ENCODE results near the gene LRRC45.
"Not testable (repeated sequence)": the region's sequence is repeated elsewhere in the genome, so short reads cannot be mapped to it uniquely, and the experiment has no call there.

Gene LRRC45

DNA sequence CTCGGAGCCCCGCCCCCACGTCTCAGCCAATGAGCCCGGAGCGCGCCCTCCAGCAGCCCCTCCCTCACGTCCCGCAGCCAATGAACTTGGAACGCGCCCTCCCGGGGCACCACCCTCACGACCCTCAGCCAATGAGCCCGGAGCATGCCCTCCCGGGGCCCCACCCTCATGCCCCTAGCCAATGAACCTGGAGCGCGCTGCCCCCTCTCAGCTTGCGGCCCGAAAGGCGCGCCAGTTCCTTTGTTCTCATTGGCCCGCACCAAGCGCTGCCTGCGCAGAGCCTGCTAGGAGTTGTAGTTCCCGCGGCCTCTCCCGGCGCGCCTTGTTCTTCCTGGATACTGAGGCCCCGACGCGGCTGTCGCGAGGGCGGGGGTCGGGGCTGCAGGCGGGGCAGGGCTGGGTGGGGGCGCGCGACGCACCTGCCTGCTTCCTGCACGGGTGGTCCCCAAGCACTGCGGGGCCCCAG lies at the start of gene LRRC45:
Gene LRRC45, plus strand, starts transcription at position 325 of the 466 bp plus-strand sequence. CDS start 339 bp downstream, outside the sequence.
- peak within 1 kb of the TSS; percentile 17 for H3K27ac ChIP-seq

DNA sequence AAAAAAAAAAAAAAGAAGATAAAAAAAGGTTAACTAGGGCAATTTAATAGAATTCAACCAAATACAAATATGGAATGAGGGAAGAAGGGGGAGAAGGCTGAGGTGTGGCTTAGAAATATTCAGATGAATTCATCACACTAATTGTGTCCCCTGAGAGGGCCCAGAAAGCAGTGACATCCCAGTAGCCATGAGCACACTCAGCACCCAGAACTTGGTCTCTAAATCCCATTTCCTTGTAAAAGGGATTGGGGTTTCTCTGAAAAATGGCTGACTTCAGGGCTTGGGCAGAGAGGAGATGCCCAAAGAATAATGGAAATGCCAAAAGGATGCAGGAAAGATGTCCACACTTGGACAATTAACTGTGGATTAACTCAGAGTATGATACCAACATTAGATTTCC lies 49.7 kb upstream of the LRRC45 start:
- H3K27ac ChIP-seq: no peak overlapping the region
- no peak for DNase-seq (ENCODE audit: low read depth, low spot score)

More for the DNA sequence above, at the start of gene LRRC45:
- peak; percentile 97 for DNase-seq (ENCODE audit: low read depth, low spot score)

DNA sequence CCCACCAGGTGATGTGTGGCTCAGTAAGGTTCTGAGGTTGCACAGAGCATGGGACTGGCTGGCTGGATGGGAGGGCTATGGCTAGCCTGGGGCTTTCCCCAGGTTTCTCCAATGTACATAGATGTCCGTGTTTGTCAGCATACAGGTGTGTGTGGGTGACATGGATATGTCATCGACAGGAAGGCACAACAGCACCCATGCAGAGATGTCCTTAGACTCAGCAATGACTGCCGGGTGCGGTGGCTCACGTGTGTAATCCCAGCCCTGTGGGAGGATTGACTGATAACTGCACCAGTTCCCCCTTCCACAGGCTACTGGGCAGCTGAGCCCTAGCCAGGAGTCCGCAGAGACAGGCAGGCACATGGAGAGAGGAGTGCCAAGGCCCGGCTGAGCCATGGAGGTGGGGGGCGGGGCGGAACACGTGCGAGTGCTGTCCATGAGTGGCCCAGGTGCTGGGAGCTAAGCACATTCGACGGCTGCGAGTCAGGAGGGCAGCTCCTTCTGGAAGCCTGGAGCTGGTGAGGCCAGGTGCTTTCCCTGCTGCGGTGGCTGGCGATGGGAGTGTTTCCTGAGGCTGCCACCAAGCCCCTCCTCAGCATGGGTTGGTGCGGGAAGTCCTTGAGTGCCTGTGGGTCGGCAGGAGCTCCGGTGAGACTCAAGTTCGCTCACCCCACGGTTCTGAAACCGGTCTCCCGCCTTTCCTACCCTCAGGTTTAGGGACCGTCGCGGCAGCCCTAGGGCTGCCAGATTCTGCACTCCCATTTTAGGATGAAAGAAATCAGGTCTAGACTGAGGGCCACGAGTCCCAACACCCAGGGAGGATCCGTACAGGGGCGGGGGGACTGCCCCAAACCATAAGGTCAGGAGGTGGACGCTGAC lies 46.5 kb upstream of the LRRC45 start:
- peak overlapping the region; percentile 67 for H3K27ac ChIP-seq
- DNase-seq (ENCODE audit: low read depth, low spot score): no peak

DNA sequence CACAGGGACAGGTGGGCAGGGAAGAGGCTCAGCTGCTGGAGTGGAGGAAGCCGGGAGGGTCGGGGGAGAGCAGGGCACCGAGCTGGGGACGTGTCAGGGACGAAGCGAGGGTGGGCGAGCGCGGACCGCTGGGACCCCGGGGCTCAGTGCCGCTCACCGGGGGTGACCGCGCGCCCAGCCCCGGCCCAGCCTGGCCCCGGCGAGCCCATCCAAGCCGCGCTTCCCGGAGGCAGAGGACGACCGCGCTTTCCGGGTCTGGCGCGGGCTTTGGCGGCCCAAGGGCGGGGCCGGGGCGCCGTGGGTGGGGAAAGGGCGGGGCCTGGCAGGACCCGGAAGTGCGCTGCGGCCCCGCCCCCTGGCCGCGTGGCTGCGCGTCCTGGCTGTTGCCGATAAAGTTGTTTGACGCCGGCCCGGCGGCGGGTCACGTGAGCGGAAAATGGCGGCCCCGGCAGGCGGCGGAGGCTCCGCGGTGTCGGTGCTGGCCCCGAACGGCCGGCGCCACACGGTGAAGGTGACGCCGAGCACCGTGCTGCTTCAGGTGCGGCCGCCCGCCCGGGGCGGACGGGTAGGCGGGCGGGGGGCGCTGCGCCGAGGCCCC lies 45.8 kb upstream of the LRRC45 start, which contains the start of gene ASPSCR1:
Gene ASPSCR1, plus strand, starts transcription at position 419 of the 598 bp plus-strand sequence. Its CDS starts 18 bp downstream, at position 437.
- DNase-seq (ENCODE audit: low read depth, low spot score): peak; percentile 40
- H3K27ac ChIP-seq: peak within 1 kb of the TSS; percentile 67

DNA sequence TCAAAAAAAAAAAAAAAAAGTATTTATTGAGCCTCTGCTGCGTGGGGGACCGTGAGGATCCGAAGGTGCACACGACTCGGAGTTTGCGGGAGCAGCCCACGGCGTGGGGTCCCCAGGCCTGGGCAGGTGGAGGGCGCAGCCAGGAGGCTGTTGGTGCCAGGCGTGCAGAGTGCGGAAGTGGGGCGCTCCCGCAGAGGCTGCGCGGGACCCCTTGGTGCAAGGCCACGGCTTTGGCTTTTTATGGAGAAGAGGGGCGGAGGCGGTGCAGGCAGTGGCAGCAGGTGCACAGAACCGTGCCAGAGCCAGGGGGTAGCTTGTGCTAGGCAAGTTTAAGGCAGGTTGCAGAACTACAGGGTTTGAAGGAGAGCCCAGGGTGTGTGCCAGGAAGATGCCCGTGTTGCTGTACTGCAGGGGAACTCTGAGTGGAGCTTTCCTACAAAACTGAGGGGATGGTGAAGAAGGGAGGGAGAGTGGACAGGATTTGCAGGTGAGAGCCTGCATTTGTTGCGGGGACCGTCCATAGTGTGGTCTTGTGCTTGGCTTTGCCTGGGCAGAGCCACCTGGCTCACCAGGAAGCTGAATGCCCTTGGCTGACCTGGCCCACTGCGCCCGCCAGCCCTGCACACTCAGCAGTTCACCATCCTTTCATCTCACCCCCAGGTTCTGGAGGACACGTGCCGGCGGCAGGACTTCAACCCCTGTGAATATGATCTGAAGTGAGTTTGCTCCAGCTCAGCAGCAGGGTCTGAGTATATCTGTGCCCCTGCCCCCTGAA lies 44.4 kb upstream of the LRRC45 start:
- no peak for DNase-seq (ENCODE audit: low read depth, low spot score)
- no peak overlapping the region for H3K27ac ChIP-seq

DNA sequence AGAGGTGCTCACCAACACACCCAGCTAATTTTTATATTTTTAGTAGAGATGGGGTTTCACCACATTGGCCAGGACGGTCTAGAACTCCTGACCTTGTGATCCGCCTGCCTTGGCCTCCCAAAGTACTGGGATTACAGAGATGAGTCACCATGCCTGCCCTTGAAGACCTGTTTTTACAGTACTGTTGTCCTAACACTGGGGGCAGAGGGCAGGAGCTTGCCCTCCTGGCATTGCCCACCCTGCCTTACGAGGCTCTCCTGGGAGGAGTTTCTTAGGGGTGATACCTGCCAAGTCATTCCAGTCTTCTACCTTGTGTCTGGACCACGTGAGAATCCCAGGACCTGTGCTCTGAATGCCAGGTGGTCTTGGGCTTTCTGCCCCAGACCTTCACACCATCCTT lies 43.0 kb upstream of the LRRC45 start:
- DNase-seq (ENCODE audit: low read depth, low spot score): no peak
- H3K27ac ChIP-seq: no peak overlapping the region

DNA sequence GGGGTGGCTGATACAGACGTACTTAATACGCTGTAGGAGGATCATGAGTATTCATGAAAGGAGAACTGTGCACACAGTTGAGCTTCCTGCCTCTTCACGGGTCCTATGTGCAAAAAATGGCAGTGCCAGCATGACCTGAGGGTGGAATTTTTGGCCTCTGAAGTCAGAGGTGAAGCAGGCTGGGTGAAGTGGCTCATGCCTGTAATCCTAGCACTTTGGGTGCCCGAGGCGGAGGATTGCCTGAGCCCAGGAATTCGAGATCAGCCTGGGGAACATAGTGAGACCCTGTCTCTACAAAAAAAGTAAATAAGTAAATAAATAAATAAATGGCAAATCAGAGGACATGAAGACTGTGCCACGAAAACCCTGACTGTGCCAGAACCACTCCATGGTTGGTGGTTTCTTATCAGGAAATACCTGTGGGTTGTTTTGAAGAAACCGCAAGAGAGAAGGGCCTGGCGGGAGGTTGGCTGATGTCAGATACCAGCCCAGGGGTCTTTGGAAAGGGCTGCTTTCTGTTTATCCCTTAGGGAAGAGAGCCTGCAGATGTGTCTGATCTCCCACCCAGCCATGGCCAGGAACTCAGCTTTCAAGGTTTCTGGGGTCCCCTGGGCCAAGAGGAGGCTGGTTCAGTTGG lies 42.3 kb upstream of the LRRC45 start:
- H3K27ac ChIP-seq: no peak overlapping the region
- no peak for DNase-seq (ENCODE audit: low read depth, low spot score)

DNA sequence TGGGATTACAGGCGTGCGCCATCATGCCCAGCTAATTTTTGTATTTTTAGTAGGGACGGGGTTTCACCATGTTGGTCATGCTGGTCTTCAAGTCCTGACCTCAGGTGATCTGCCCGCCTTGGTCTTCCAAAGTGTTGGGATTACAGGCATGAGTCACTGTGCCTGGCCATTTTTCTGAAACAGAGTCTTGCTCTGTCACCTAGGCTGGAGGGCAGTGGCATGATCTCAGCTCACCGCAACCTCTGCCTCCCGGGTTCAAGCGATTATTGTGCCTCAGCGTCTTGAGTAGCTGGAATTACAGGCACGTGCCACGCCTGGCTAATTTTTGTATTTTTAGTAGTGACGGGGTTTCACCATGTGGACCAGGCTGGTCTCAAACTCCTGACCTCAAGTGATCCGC lies 41.6 kb upstream of the LRRC45 start:
- not testable (repeated sequence) for DNase-seq (ENCODE audit: low read depth, low spot score); H3K27ac ChIP-seq

DNA sequence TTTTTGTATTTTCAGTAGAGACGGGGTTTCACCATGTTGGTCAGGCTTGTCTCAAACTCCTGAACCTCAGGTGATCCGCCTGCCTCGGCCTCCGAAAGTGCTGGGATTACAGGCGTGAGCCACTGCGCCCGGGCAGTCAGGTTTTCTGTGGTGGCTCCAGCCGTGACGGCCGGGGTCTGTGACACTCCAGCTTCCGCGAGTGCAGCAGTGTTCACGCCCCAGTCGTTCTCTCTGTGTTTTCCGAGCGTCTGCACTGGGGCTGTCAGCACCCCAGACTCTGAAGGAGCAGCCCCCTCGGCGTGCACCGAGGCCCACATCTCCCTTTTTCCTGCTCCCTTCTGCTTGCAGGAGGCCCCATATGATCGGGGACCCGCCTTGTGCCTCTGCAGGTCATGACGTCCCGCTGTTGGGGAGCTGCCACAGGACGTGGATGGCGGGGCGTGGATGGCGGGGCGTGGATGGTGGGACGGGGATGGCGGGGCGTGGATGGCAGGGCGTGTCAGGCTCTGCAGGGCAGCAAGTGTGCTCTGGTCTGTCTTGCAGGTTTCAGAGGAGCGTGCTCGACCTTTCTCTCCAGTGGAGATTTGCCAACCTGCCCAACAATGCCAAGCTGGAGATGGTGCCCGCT lies 40.0 kb upstream of the LRRC45 start:
- DNase-seq (ENCODE audit: low read depth, low spot score): no peak

DNA sequence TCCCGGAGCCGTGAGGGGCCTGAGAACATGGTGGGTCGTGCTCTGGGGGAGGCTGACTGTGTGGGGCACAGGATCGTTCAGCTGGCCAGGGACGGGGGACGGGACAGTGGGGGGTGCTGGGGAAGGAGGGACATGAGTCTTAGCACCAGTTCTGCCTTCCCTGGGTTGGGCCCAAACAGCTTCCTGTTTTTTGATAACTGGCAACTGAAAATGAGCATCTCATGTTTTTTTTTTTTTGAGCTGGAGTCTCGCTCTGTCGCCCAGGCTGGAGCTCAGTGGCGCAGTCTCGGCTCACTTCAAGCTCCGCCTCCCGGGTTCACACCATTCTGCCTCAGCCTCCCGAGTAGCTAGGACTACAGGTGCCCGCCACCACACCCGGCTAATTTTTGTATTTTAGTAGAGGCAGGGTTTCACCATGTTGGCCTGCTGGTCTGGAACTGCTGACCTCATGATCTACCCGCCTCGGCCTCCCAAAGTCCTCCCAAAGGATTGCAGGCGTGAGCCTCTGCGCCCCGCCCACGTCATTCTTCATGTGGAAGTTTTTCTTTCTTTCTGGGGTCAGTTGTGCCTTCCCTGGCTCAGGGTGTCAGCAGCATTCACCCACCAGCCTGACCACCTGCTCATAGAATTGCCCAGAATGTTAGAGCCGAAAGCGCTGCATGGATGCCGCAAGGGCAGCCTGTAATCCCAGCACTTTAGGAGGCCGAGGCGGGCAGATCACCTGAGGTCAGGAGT lies 39.3 kb upstream of the LRRC45 start:
- H3K27ac ChIP-seq: no peak overlapping the region
- no peak for DNase-seq (ENCODE audit: low read depth, low spot score)

More for the DNA sequence above, 40.0 kb upstream of the LRRC45 start:
- no peak overlapping the region for H3K27ac ChIP-seq

DNA sequence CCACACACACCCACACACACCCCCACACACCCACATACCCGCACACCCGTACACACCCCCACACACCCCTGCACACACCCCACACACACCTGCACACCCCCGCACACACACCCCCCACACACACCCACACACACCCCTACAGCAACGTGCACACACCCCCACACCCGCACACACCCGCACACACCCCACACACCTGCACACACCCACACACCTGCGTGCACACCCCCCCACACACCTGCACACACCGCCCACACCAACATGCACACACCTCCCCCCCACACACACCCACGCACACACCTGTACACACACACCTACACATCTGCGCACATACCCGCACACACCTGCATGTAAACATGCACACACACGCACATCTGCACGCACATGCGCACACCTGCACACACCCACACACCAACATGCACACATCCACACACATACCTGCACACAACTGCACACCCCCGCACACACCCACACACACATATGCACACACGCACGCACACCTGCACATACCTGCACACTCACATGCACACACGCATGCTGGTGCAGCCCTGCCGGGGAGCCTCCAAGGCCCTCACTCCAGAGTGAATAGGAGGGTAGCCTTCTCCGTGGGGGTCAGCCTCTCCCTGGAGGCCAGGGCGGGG lies 38.2 kb upstream of the LRRC45 start:
- H3K27ac ChIP-seq: no peak overlapping the region
- DNase-seq (ENCODE audit: low read depth, low spot score): no peak

DNA sequence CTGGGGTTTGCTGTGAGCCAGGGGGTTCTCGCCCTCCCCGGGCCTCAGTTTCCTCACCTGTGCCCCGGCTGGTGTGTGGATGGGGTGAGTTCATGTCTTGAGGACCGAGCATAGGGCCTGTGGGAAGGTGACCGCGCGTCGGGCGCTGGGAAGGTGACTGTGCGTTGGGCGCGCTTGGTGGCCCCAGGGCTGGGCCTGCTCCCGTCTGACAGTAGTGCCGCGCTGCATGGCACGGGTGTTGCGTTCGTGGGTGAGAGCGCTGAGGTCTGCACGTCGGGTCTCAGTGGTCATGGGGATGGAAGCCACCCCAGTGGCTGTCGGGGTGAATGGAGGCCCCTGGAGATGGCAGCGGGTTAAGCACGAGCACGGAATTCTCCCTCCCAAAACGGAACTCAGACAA lies 36.5 kb upstream of the LRRC45 start:
- no peak for DNase-seq (ENCODE audit: low read depth, low spot score)
- no peak overlapping the region for H3K27ac ChIP-seq

DNA sequence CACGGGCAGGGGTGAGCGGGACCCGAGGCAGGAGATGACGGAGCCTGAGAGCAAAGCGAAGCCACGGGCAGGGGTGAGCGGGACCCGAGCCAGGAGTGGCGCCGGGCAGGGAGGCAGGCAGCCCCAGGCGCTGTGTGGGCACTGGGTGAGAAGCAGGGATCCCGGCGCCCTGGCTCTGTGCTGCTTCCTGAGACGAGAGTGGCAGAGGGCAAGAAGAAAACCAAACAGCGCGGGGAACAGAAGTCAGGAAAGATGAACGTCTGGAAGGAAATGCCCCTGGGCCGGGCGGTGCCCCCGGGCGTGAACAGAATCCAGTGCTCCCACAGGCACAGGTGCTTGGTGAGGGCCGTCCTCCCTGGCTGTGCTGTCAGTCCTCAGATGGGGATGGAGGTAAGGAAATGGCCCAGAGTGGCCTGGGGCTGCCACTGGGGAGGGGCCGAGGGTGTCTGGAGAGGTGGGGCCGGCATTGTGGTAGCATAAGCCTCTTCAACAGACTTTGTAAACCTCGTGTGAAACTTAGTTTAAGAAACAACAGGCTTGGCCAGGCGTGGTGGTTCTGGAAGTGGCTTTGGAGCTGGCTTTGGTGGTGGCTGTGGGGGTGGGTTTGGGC lies 35.8 kb upstream of the LRRC45 start:
- H3K27ac ChIP-seq: no peak overlapping the region
- no peak for DNase-seq (ENCODE audit: low read depth, low spot score)

DNA sequence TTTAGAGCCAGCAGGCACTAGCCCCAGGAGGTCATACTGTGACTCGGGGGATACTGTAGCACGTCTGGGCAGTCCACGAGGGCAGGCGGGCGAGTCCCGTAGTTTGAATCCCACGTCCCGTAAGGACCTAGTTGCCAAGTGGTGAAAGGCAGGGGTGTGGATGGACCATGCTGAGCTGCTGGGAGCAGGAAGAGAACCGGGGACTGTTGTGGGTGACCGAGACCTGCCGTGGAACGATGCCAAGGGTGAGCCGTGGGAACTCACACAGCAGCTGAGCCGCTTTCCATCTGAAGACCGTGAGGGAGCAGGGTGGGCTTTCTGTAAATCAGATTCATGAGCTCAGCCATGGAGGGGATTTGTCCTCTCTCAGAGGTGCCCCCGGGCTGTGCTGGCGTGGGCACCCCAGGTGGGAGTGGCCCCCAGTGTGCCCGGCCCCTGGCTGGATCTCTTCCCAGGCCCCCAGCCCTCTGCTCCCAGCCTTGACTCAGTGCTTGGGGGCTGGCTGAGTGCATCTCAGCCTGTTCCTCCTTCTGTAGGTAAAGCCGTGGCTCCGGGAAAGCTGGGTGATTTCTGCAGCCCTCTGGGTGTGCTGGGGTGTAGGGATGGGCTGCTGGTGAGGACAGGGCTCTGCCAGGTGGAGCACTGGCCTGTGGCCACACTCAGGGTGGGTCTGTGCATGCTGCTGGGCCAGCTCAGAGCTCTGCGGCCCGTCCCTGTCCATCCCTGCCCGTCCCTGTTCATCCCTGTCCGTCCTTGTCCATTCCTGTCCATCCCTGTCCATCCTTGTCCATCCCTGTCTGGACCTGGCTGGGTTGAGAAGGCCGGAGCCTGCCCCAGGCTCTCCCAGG lies 32.0 kb upstream of the LRRC45 start:
- H3K27ac ChIP-seq: peak overlapping the region; percentile 29
- no peak for DNase-seq (ENCODE audit: low read depth, low spot score)

DNA sequence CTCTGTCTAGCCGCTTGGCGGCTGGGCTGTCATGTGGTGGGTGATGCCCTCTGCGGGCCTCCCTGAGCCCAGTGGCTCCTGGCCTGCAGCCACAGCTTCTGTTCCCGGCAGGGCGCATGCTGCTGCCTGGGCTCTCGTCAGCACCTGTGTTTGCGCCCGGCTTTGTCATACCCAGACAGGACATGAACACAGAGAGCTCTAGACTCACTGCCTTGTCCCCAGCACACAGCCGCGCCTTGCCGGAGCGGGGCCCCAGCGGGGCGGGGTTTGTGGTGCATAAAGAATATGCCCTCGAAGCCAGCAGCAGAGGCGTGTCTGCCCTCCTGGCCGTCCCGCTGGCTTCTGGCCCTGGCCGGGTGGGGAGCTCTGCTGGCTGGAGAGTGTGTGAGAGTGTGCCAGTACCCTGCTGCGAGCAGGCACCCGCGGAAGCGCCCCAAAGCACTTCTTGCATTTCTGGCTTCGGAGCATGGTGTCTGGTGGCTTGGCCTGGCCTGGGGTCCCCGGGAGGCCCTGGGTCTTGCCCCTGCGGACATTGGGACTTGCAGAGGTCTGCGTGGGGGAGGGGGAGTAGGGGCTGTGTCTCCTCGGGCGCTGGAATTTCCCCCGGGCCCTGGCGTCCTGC lies 31.3 kb upstream of the LRRC45 start:
- H3K27ac ChIP-seq: peak overlapping the region; percentile 29
- DNase-seq (ENCODE audit: low read depth, low spot score): peak; percentile 41

DNA sequence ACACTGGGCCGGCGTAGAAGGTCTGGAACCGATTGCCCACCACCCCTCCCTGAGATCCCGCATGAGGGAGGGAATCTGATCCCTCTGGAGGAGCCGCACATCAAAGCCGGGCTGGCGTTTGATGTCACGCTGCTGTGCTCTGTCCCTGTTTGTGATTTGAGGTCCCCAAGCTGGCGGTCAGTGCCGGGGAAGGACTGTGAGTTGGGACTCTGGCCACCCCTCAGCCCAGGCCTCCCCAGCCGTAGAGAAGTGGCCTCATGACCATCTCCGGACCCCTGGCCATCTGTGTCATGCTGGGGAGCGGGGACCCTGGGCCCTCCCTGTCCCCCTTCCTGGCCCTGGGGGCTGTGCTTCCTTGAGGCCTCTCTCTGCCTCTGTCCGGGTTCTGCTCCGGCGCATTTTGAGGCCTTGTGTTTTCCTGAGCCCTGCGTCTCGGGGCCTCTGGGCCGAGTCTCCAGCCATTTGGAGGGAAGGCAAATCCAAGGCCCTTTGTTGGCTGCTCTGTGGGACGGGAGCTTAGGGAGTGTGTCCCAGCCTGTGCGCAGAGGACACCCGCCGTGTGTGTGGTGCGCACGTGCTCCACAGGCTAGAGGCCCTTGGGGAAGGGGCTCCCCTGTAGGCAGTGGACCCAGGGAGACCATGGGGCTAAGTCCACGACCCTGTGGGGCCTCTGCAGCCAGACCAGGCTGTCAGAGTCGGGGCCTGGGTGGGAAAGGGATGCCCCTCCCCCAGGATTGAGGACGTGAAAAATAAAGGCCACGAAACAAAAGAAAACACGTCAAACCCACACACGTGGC lies 30.6 kb upstream of the LRRC45 start:
- no peak for DNase-seq (ENCODE audit: low read depth, low spot score)
- H3K27ac ChIP-seq: no peak overlapping the region

Measured in epithelial cell of prostate (primary cell).